RKO (cell line): ENCODE measurements around the gene ATP6V0B.

Source experiments
- DNase-seq: peaks from one replicate; pipeline ENCODE4 v3.0.0-alpha.2; 2016; ENCODE audit warnings: low spot score

The ATP6V0B gene

GRCh38 chr1:43974443-43975248 lies at the start of gene ATP6V0B:
Gene ATP6V0B, plus strand, starts transcription at chr1:43974960. Its CDS starts 81 bp downstream, at chr1:43975041.
- DNase-seq = peak; percentile 94

GRCh38 chr1:43925846-43926245 lies 48.9 kb upstream of the ATP6V0B start:
- DNase-seq = no peak

GRCh38 chr1:43930168-43930948 lies 44.4 kb upstream of the ATP6V0B start:
- DNase-seq = no peak

- DNase-seq = no peak
Observed at GRCh38 chr1:43930949-43931275, 43.8 kb upstream of the ATP6V0B start.

- DNase-seq = no peak
Observed at GRCh38 chr1:43931711-43932660, 42.8 kb upstream of the ATP6V0B start.

GRCh38 chr1:43932786-43933385 lies 41.9 kb upstream of the ATP6V0B start:
- DNase-seq = no peak

GRCh38 chr1:43933386-43934100 lies 41.2 kb upstream of the ATP6V0B start, which contains the start of gene ARTN:
Gene ARTN, plus strand, starts transcription at chr1:43933801. Its CDS starts 1,856 bp downstream, at chr1:43935657.
- no peak for DNase-seq

GRCh38 chr1:43934101-43934985 lies 40.4 kb upstream of the ATP6V0B start:
- peak; percentile 56 for DNase-seq

- no peak for DNase-seq
Observed at GRCh38 chr1:43934986-43935324, 39.8 kb upstream of the ATP6V0B start.

- DNase-seq = no peak
Observed at GRCh38 chr1:43935711-43936427, 38.9 kb upstream of the ATP6V0B start.

GRCh38 chr1:43936431-43937151 lies 38.2 kb upstream of the ATP6V0B start:
- DNase-seq = no peak

GRCh38 chr1:43937179-43937865 lies 37.4 kb upstream of the ATP6V0B start:
- no peak for DNase-seq

GRCh38 chr1:43938383-43938782 lies 36.4 kb upstream of the ATP6V0B start:
- DNase-seq = no peak

- DNase-seq = no peak
Observed at GRCh38 chr1:43938892-43939587, 35.7 kb upstream of the ATP6V0B start.

GRCh38 chr1:43942411-43942810 lies 32.3 kb upstream of the ATP6V0B start:
- no peak for DNase-seq

GRCh38 chr1:43944860-43945259 lies 29.9 kb upstream of the ATP6V0B start:
- no peak for DNase-seq

GRCh38 chr1:43945674-43946235 lies 29.0 kb upstream of the ATP6V0B start:
- DNase-seq = no peak
